ENCODE results near the gene P3R3URF.

Gene P3R3URF

GRCh38 chr1:46148318-46148717 lies 28.0 kb downstream of the P3R3URF start:
- no peak for TF ChIP-seq ZFX (IDR thresholded peaks at IDR 0.05; ENCODE audit: borderline replicate concordance)
- TF ChIP-seq, protein P1, sequence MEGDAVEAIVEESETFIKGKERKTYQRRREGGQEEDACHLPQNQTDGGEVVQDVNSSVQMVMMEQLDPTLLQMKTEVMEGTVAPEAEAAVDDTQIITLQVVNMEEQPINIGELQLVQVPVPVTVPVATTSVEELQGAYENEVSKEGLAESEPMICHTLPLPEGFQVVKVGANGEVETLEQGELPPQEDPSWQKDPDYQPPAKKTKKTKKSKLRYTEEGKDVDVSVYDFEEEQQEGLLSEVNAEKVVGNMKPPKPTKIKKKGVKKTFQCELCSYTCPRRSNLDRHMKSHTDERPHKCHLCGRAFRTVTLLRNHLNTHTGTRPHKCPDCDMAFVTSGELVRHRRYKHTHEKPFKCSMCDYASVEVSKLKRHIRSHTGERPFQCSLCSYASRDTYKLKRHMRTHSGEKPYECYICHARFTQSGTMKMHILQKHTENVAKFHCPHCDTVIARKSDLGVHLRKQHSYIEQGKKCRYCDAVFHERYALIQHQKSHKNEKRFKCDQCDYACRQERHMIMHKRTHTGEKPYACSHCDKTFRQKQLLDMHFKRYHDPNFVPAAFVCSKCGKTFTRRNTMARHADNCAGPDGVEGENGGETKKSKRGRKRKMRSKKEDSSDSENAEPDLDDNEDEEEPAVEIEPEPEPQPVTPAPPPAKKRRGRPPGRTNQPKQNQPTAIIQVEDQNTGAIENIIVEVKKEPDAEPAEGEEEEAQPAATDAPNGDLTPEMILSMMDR (IDR thresholded peaks at IDR 0.05), result no peak
- no peak overlapping the region for H3K27ac ChIP-seq

DNA sequence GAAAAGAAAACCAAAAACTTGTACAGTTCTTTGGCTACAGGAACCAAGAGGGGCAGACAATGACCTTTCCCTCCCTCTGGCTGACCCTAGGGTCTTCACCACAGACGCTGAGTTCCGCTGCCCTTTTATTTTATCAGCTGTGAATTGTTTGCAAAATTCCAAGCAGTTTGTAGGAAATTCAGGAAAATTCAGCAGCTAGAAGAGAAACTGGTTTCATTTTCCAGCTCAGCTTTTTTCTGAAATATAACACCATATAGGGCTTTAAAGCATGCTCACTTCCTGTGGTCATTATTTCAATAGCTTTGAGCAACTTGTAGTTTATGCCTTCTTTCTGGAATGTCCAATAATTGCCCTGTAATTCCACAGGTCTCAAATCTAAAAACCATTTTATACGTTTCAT lies 38.4 kb downstream of the P3R3URF start:
- H3K27ac ChIP-seq, result no peak overlapping the region
- TF ChIP-seq, protein P1 (IDR thresholded peaks at IDR 0.05), result no peak
- TF ChIP-seq ZFX (IDR thresholded peaks at IDR 0.05; ENCODE audit: borderline replicate concordance), result no peak

DNA sequence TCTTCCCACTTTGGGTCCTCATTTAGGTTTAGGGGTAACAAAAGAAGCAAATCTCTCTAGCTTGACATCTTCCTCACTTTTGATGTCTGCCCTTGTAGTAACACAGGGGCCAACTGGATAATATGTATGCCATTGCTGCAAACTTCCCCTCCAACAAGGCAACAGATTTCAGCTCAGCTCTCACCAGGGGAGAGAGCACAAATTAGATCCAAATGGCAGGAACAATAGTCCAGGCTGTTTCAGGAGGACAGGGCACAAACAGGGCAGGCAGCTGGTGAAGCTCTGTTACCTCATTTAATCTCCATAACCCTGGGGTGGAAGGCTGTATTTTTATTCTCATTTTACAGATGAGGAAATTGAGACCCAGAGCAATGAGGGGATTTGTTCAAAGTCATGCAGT lies 39.6 kb downstream of the P3R3URF start:
- H3K27ac ChIP-seq, result peak overlapping the region; percentile 96; the same call in 1 of the 2 replicates
- no peak for TF ChIP-seq ZFX (IDR thresholded peaks at IDR 0.05; ENCODE audit: borderline replicate concordance)
- TF ChIP-seq, protein P1 (IDR thresholded peaks at IDR 0.05), result no peak

- peak overlapping the region; percentile 96 for H3K27ac ChIP-seq
- TF ChIP-seq, protein P1 (IDR thresholded peaks at IDR 0.05), result no peak
- TF ChIP-seq ZFX (IDR thresholded peaks at IDR 0.05; ENCODE audit: borderline replicate concordance), result no peak
Measured at GRCh38 chr1:46134660-46135331, 41.5 kb downstream of the P3R3URF start.

GRCh38 chr1:46133781-46134350 lies 42.4 kb downstream of the P3R3URF start:
- H3K27ac ChIP-seq, result peak overlapping the region; percentile 96

GRCh38 chr1:46133181-46133658 lies 43.1 kb downstream of the P3R3URF start:
- peak overlapping the region; percentile 96 for H3K27ac ChIP-seq
- TF ChIP-seq, protein P1 (IDR thresholded peaks at IDR 0.05), result no peak
- TF ChIP-seq ZFX (IDR thresholded peaks at IDR 0.05; ENCODE audit: borderline replicate concordance), result no peak

More at GRCh38 chr1:46133781-46134350, 42.4 kb downstream of the P3R3URF start:
- TF ChIP-seq, protein P1 (IDR thresholded peaks at IDR 0.05), result no peak
- no peak for TF ChIP-seq ZFX (IDR thresholded peaks at IDR 0.05; ENCODE audit: borderline replicate concordance)

DNA sequence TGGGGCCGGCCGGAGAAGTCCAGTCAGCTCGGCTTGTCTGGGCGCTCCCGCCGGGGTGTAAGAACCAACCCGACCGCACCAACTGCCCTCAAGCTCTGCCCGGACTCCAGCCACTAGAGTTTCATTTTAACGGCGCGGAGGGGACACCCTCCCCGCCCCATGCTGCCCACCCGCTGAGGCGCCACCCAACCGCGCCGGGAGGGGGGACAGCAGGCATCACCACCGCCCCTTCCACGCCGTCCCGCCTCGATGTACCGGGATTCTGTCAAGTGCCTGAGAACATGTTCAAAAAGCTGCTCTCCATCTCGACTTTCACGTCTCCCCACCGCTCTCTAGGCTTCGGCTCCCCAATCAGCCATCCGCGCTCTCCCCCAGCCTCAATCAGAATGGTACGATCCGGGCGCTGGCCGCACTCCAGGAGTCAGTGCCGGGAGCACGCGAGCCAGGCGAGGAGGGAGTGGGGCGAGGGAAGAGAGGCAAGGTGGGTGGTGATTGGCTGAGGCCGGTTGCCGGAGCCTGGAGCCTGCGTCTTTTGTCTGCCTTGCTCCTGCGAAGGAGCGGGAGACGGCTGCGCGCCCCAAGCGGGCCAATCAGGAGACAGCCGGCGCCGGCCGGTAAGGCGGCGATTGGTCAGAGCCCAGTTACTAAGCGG lies 43.6 kb downstream of the P3R3URF start, which contains the start of gene PIK3R3:
PIK3R3 (minus strand) TSS at position 101 of the 652 bp plus-strand sequence. CDS start 677 bp downstream, outside the sequence.
- peak within 1 kb of the TSS; percentile 96 for H3K27ac ChIP-seq
- TF ChIP-seq ZFX (IDR thresholded peaks at IDR 0.05; ENCODE audit: borderline replicate concordance), result no peak
- TF ChIP-seq, protein P1 (IDR thresholded peaks at IDR 0.05), result no peak

All from 22Rv1 (cell line).